Neural cell (in vitro differentiated cells): Measurements from ENCODE around the gene COL4A2.

Source experiments
- EP300 ChIP-seq: fragments of 450-650 bp; conservative IDR thresholded peaks from 2 replicates; pipeline ENCODE4 v1.6.1; 2014; ENCODE audit warnings: antibody characterized with exemption, mild to moderate bottlenecking, moderate library complexity; ENCODE audit not compliant: poor library complexity, severe bottlenecking
- EZH2 ChIP-seq: fragments of 200-600, 300-800 bp; shearing (Covaris generic), sonication (generic); IDR thresholded peaks from 2 replicates; pipeline ENCODE4 v1.6.1; 2014; ENCODE audit warnings: antibody characterized with exemption, low read length, borderline replicate concordance, mild to moderate bottlenecking; ENCODE audit not compliant: insufficient read depth, poor library complexity, severe bottlenecking
- RAD21 ChIP-seq: fragments of 450-650 bp; conservative IDR thresholded peaks from 2 replicates; pipeline ENCODE4 v1.6.1; 2014; ENCODE audit warnings: antibody characterized with exemption, mild to moderate bottlenecking, moderate library complexity
- SMC3 ChIP-seq: fragments of 450-650 bp; conservative IDR thresholded peaks from 2 replicates; pipeline ENCODE4 v1.6.1; 2014; ENCODE audit warnings: antibody characterized with exemption, mild to moderate bottlenecking, moderate library complexity; ENCODE audit not compliant: poor library complexity
- TAF1 ChIP-seq: IDR thresholded peaks from 2 replicates; pipeline ENCODE4 v1.6.1; 2012; ENCODE audit warnings: low read depth
- TF ChIP-seq, protein P1 (sequence below): fragments of 450-650 bp; IDR thresholded peaks from 2 replicates; pipeline ENCODE4 v1.5.1; 2014; ENCODE audit warnings: antibody characterized with exemption, mild to moderate bottlenecking, moderate library complexity; ENCODE audit not compliant: poor library complexity, severe bottlenecking
- TF ChIP-seq, protein P2 (sequence below): IDR thresholded peaks from 2 replicates; pipeline ENCODE4 v1.6.1; 2012; ENCODE audit warnings: borderline replicate concordance

DNA sequence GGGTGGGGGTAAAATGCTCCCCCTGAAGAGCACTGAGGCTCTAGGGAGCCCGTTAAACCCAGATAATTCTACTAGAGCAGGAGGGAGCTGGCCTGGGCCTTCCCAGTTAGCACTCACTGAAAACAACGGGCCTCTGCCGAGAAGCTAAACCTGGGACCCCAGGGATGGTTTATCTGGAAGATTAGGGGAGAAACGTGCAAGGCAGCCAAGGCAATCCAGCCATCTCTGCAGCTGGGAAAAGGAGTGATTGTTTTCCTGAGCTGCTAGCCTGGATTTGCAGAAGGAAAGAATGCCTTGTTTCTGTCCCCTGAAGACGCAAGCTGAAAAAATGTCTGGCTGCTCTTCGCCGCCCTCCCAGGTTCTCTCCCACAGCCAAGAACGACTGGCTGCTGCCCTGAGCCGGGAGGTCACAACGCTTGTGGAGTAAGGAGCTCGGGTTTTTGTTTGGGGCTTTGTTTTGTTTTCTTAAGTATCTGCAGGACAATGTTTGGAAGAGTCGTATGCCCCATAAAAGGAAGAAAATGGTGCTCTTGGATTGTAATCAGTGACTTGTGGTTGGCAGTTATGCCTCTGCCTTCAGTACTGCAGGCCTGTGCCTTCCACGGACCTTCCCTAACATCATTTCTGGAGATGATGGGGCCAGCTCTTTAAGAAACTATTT, 31.5 kb downstream of the COL4A2 start:
- TF ChIP-seq, protein P1, sequence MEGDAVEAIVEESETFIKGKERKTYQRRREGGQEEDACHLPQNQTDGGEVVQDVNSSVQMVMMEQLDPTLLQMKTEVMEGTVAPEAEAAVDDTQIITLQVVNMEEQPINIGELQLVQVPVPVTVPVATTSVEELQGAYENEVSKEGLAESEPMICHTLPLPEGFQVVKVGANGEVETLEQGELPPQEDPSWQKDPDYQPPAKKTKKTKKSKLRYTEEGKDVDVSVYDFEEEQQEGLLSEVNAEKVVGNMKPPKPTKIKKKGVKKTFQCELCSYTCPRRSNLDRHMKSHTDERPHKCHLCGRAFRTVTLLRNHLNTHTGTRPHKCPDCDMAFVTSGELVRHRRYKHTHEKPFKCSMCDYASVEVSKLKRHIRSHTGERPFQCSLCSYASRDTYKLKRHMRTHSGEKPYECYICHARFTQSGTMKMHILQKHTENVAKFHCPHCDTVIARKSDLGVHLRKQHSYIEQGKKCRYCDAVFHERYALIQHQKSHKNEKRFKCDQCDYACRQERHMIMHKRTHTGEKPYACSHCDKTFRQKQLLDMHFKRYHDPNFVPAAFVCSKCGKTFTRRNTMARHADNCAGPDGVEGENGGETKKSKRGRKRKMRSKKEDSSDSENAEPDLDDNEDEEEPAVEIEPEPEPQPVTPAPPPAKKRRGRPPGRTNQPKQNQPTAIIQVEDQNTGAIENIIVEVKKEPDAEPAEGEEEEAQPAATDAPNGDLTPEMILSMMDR = no peak
- TF ChIP-seq, protein P2, sequence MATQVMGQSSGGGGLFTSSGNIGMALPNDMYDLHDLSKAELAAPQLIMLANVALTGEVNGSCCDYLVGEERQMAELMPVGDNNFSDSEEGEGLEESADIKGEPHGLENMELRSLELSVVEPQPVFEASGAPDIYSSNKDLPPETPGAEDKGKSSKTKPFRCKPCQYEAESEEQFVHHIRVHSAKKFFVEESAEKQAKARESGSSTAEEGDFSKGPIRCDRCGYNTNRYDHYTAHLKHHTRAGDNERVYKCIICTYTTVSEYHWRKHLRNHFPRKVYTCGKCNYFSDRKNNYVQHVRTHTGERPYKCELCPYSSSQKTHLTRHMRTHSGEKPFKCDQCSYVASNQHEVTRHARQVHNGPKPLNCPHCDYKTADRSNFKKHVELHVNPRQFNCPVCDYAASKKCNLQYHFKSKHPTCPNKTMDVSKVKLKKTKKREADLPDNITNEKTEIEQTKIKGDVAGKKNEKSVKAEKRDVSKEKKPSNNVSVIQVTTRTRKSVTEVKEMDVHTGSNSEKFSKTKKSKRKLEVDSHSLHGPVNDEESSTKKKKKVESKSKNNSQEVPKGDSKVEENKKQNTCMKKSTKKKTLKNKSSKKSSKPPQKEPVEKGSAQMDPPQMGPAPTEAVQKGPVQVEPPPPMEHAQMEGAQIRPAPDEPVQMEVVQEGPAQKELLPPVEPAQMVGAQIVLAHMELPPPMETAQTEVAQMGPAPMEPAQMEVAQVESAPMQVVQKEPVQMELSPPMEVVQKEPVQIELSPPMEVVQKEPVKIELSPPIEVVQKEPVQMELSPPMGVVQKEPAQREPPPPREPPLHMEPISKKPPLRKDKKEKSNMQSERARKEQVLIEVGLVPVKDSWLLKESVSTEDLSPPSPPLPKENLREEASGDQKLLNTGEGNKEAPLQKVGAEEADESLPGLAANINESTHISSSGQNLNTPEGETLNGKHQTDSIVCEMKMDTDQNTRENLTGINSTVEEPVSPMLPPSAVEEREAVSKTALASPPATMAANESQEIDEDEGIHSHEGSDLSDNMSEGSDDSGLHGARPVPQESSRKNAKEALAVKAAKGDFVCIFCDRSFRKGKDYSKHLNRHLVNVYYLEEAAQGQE = no peak
- TF ChIP-seq EZH2 = no peak
- TF ChIP-seq SMC3 = no peak
- TF ChIP-seq EP300 = no peak
- no peak for TF ChIP-seq TAF1
- TF ChIP-seq RAD21 = no peak
